K562 (cell line): ENCODE data around the gene CAPN8. TPM values are rescaled to one million over a fixed set of nuclear protein-coding genes. Genes with fewer than 3 reads are reported as not detected.
A peak's percentile ranks its signal among the peaks of the same experiment; 100 is the strongest.

Source experiments
- ATF3 ChIP-seq, 2 experiments: fragments of 450-650 bp in 1 of 2; sonication (generic) in 1 of 2; formaldehyde crosslinking in 1 of 2; IDR thresholded peaks in 1 of 2; conservative IDR thresholded peaks in 1 of 2; 2 replicates each; pipeline versions ENCODE4 v1.6.1 to v1.8.1; 2016 to 2023; ENCODE audit warnings: mild to moderate bottlenecking in 2 of 2, moderate library complexity in 2 of 2, inconsistent platforms in 1 of 2, missing genetic modification reagents in 1 of 2
- FOS ChIP-seq: IDR thresholded peaks from 3 replicates; pipeline ENCODE4 v1.6.1; 2011; ENCODE audit not compliant: insufficient read length; ENCODE audit errors: extremely low read depth
- MECOM ChIP-seq: fragments of 250-450 bp; sonication (Bioruptor Pico); IDR thresholded peaks from 2 replicates; pipeline ENCODE4 v1.8.0; 2022; ENCODE audit warnings: inconsistent platforms
- RAD21 ChIP-seq, 2 experiments: fragments of 250-450 bp in 1 of 2; fragments of 450-650 bp in 1 of 2; sonication (Bioruptor Pico) in 1 of 2; formaldehyde crosslinking in 1 of 2; IDR thresholded peaks in 1 of 2; conservative IDR thresholded peaks in 1 of 2; 2 replicates each; pipeline versions ENCODE4 v1.4.0 to v1.8.0; 2020 to 2022; ENCODE audit warnings: mild to moderate bottlenecking in 2 of 2, moderate library complexity in 1 of 2
- SPI1 ChIP-seq: IDR thresholded peaks from 2 replicates; pipeline ENCODE4 v1.6.1; 2011; ENCODE audit warnings: low read depth, low read length, control low read depth, borderline replicate concordance
- TAF1 ChIP-seq: IDR thresholded peaks from 2 replicates; pipeline ENCODE4 v1.6.1; 2011; ENCODE audit warnings: mild to moderate bottlenecking, low read length, moderate library complexity; ENCODE audit not compliant: insufficient read depth, control insufficient read depth, severe bottlenecking; ENCODE audit errors: extremely low read depth
- TFAP4 ChIP-seq: sonication (generic); formaldehyde crosslinking; IDR thresholded peaks from 2 replicates; pipeline ENCODE4 v1.8.0; 2022; ENCODE audit warnings: missing genetic modification reagents, mild to moderate bottlenecking, moderate library complexity, borderline replicate concordance
- ZNF24 ChIP-seq: fragments of 450-650 bp; IDR thresholded peaks from 2 replicates; pipeline ENCODE4 v1.6.1; 2016
- polyA plus RNA-seq, 8 experiments: library from polyadenylated mRNA; depleted of rRNA in 4 of 8; stranded (reverse) in 5 of 8; unstranded in 3 of 8; fragments of >200 nt; fragmentation: Nextera tagmentation in 2 of 8; fragmentation: Illumina TruSeq in 1 of 8; extraction: Ambion mirVana in 2 of 8; extraction: Trizol in 1 of 8; gene quantifications; 2 replicates each; pipeline versions ENCODE4 v1.2.1 to v1.2.3, GENCODE V29; 2011 to 2014; ENCODE audit warnings: inconsistent platforms in 1 of 8, missing spikeins in 1 of 8
- total RNA-seq, 7 experiments: library from RNA; depleted of rRNA in 6 of 7; stranded (reverse); fragments of >200 nt in 6 of 7; fragmentation: Illumina TruSeq in 2 of 7; extraction: Trizol in 2 of 7; gene quantifications; 2 replicates each; pipeline versions ENCODE4 v1.2.1 to v1.2.3, GENCODE V29; 2011 to 2021; ENCODE audit warnings: low replicate concordance in 1 of 7
- TF ChIP-seq, protein P1 (sequence below), 3 experiments: fragments of 200-800 bp in 1 of 3; sonication (Bioruptor generic) in 1 of 3; sonication (generic) in 1 of 3; formaldehyde crosslinking in 1 of 3; IDR thresholded peaks; 2 replicates each; pipeline versions ENCODE4 v1.6.1 to v1.8.0; 2016 to 2022; ENCODE audit warnings: mild to moderate bottlenecking in 2 of 3, missing compliant biosample characterization in 2 of 3, missing genetic modification characterization in 2 of 3, missing genetic modification reagents in 1 of 3
- TF ChIP-seq, protein P2 (sequence below): sonication (generic); formaldehyde crosslinking; IDR thresholded peaks from 2 replicates; pipeline ENCODE4 v1.8.0; 2022; ENCODE audit warnings: missing genetic modification reagents, mild to moderate bottlenecking, borderline replicate concordance
- TF ChIP-seq, protein P3 (sequence below), 2 experiments: fragments of 450-650 bp; IDR thresholded peaks; 2 replicates each; pipeline ENCODE4 v1.6.1; 2018; ENCODE audit warnings: mild to moderate bottlenecking in 2 of 2, low read depth in 1 of 2; ENCODE audit not compliant: partially characterized antibody in 2 of 2

The CAPN8 gene
- total and polyA plus RNA-seq, 9 of the 15 experiments (the other 6 are each of a cell fraction or from before 2014, with no cell fraction given) = 0.06 TPM; not detected in 8

DNA sequence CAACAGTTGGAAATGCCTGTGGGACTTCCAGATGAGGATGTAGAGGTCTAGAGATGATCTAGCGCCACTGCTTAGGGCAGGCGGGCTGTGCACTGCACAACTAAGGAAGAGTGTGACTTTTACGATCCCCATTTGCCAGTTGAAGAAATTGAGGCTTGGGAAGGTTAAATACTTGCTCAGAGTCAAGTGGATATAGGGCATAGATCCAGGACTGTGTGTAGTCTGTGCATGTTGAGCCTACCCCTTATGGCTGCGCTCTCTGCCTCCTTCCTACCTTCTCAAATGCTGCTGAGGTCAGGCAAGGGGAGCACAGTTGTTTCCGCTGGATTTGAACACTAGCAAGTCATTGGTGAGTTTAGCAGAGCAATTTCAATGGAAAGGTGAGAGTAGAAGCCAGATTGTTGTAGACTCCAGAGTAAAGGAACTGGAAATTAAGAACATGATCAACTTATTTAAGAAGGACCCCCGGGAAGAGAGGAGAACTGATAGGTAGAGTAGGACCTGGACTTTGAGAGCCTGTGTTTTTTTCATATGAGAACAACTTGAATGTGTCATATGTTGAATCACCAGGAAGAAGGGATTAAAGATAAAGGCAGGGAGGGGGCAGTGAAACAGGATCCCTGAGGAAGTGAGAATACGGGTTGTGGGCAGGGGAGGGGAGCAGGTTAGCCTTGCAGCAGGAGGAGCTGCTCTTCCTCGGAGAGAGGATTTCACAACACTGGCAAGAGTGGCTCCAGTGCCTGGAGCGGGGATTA lies 49.5 kb upstream of the CAPN8 start (continued):
- peak; percentile 84 for TF ChIP-seq ATF3 (IDR thresholded peaks at IDR 0.05)
- no peak for TF ChIP-seq ATF3 (CRISPR knock-in tag; conservative IDR thresholded peaks at IDR 0.05)
- TF ChIP-seq, protein P1, sequence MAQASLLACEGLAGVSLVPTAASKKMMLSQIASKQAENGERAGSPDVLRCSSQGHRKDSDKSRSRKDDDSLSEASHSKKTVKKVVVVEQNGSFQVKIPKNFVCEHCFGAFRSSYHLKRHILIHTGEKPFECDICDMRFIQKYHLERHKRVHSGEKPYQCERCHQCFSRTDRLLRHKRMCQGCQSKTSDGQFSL (CRISPR knock-in tag; IDR thresholded peaks at IDR 0.05) = 0 out of 2 replicates have a peak, but pooled peaks have one; percentile 49
- TF ChIP-seq, protein P1 (tag; IDR thresholded peaks at IDR 0.05) = no peak
- peak; percentile 21 for TF ChIP-seq TAF1
- TF ChIP-seq, protein P2, sequence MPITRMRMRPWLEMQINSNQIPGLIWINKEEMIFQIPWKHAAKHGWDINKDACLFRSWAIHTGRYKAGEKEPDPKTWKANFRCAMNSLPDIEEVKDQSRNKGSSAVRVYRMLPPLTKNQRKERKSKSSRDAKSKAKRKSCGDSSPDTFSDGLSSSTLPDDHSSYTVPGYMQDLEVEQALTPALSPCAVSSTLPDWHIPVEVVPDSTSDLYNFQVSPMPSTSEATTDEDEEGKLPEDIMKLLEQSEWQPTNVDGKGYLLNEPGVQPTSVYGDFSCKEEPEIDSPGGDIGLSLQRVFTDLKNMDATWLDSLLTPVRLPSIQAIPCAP (CRISPR knock-in tag) = peak; percentile 57; the same call in 1 of the 2 replicates
- TF ChIP-seq FOS = no peak
- 0 out of 2 replicates have a peak, but pooled peaks have one; percentile 31 for TF ChIP-seq MECOM (CRISPR knock-in tag)
- peak in 1 of 2 experiments; percentile 31; a peak in 2 of 4 replicates for TF ChIP-seq RAD21 (CRISPR knock-in tag; conservative IDR thresholded peaks at IDR 0.05 in 1 of 2, IDR thresholded peaks at IDR 0.05 in 1 of 2)
- TF ChIP-seq, protein P3, sequence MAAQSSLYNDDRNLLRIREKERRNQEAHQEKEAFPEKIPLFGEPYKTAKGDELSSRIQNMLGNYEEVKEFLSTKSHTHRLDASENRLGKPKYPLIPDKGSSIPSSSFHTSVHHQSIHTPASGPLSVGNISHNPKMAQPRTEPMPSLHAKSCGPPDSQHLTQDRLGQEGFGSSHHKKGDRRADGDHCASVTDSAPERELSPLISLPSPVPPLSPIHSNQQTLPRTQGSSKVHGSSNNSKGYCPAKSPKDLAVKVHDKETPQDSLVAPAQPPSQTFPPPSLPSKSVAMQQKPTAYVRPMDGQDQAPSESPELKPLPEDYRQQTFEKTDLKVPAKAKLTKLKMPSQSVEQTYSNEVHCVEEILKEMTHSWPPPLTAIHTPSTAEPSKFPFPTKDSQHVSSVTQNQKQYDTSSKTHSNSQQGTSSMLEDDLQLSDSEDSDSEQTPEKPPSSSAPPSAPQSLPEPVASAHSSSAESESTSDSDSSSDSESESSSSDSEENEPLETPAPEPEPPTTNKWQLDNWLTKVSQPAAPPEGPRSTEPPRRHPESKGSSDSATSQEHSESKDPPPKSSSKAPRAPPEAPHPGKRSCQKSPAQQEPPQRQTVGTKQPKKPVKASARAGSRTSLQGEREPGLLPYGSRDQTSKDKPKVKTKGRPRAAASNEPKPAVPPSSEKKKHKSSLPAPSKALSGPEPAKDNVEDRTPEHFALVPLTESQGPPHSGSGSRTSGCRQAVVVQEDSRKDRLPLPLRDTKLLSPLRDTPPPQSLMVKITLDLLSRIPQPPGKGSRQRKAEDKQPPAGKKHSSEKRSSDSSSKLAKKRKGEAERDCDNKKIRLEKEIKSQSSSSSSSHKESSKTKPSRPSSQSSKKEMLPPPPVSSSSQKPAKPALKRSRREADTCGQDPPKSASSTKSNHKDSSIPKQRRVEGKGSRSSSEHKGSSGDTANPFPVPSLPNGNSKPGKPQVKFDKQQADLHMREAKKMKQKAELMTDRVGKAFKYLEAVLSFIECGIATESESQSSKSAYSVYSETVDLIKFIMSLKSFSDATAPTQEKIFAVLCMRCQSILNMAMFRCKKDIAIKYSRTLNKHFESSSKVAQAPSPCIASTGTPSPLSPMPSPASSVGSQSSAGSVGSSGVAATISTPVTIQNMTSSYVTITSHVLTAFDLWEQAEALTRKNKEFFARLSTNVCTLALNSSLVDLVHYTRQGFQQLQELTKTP (IDR thresholded peaks at IDR 0.05; ENCODE audit: low read depth in 1 of 2, partially characterized antibody in 2 of 2) = peak in 1 of 2 experiments; percentile 46
- TF ChIP-seq ZNF24 = peak; percentile 83
- peak; percentile 89 for TF ChIP-seq SPI1
- TF ChIP-seq TFAP4 (CRISPR knock-in tag) = 0 out of 2 replicates have a peak, but pooled peaks have one; percentile 23
